GM12873 (cell line): ENCODE measurements around the gene IKBKE.

ENCODE experiments used
- TF ChIP-seq, protein P1 (sequence below): IDR thresholded peaks from 2 replicates; pipeline ENCODE4 v1.5.1; 2012; ENCODE audit warnings: low read depth, mild to moderate bottlenecking, moderate library complexity, low read length, control low read depth; ENCODE audit not compliant: insufficient read depth; ENCODE audit errors: missing control alignments

Gene IKBKE

GRCh38 chr1:206476058-206476457, 5.8 kb downstream of the IKBKE start:
- TF ChIP-seq, protein P1, sequence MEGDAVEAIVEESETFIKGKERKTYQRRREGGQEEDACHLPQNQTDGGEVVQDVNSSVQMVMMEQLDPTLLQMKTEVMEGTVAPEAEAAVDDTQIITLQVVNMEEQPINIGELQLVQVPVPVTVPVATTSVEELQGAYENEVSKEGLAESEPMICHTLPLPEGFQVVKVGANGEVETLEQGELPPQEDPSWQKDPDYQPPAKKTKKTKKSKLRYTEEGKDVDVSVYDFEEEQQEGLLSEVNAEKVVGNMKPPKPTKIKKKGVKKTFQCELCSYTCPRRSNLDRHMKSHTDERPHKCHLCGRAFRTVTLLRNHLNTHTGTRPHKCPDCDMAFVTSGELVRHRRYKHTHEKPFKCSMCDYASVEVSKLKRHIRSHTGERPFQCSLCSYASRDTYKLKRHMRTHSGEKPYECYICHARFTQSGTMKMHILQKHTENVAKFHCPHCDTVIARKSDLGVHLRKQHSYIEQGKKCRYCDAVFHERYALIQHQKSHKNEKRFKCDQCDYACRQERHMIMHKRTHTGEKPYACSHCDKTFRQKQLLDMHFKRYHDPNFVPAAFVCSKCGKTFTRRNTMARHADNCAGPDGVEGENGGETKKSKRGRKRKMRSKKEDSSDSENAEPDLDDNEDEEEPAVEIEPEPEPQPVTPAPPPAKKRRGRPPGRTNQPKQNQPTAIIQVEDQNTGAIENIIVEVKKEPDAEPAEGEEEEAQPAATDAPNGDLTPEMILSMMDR, result no peak

DNA sequence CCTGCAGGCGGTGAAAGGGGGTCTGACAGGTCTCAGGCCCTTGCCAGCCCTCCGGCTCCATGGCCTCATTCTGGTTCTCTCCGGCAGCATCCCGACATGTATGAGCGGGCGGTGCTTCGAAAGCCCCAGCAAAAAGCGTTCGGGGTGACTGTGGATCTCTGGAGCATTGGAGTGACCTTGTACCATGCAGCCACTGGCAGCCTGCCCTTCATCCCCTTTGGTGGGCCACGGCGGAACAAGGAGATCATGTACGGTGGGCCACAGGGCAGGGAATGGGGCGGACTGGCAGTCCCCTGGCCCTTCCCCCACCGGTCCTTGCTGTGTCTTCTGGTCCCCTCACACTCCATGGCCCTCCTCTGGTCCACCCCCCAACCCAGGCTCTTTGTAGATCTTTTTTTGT, 6.3 kb downstream of the IKBKE start:
- TF ChIP-seq, protein P1, result no peak

DNA sequence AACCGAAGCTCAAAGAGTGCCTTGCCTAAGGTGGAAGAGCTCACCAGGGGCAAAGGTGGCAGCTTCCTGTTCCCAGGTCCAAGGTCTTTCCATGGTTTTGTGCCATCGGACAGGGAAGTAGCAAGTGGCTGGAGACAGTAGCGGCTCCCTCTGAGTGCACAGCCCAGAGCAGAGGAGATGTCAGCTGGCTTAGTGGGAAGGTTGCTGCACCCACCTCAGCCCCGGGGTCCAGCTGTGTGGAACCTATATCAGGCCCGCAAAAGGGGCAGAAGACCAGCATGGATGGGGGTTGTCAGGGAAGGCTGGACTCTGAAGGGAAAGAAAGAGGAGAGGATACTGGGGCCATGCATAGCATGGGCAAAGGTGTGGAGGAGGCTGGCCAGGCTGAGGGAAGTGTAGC, 6.8 kb downstream of the IKBKE start:
- TF ChIP-seq, protein P1, result no peak

DNA sequence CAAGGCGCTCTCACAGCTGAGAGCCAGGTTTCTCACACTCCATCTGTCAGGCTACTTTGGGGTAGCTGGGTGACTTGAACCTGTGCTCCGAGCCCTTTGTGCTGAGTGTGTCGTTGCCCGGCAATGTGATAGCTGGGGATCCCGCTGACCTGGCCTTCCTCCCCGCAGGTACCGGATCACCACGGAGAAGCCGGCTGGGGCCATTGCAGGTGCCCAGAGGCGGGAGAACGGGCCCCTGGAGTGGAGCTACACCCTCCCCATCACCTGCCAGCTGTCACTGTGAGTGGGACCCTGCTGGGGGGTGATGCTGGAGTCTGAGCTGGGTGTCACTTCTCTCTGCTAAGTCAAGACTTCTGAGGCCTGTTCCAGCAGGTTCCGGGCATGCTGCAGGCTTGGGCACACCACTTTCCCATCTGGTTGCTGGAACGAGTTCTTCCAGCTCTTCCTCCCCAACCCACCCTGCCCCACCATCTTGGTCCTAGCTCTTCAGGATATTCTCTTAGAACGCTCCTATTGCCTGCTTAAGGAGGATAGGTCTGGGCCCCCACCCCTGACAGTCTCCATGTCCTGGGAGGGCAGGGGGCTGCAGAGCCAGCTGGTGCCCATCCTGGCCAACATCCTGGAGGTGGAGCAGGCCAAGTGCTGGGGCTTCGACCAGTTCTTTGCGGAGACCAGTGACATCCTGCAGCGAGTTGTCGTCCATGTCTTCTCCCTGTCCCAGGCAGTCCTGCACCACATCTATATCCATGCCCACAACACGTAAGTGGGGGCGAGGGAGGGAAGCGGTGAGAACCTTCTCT, 7.5 kb downstream of the IKBKE start:
- TF ChIP-seq, protein P1, result no peak

DNA sequence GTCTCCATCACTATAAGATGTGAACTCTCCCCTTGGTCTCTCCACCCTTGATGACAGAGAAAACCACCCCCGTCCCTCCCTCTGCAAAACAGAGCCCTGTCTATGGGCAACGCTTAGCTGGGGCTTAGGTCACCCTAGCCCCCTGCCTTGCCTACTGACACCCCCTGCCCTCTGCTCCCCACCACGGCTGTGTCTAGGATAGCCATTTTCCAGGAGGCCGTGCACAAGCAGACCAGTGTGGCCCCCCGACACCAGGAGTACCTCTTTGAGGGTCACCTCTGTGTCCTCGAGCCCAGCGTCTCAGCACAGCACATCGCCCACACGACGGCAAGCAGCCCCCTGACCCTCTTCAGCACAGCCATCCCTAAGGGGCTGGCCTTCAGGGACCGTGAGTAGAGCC, 8.5 kb downstream of the IKBKE start:
- TF ChIP-seq, protein P1, result no peak

GRCh38 chr1:206479183-206480125, 9.2 kb downstream of the IKBKE start:
- TF ChIP-seq, protein P1, result peak; percentile 81

DNA sequence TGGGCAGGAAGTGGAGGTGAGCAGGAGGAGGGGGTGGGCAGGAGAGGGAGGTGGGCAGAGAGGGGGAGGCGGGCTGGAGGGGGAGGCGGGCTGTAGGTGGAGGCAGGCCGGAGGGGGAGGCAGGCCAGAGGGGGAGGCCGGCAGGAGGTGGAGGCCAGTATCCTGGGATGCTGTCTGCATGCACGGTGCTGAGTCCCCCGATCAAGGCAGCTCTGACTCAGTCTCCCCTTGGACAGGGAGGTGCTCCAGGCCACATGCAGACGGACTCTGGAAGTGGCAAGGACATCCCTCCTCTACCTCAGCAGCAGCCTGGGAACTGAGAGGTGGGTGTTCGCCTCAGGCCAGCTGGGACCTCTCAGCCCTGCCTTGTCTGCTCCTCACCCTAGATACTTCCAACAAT, 9.9 kb downstream of the IKBKE start:
- TF ChIP-seq, protein P1, result no peak
